Endothelial cell of umbilical vein (primary cell): ENCODE data around the gene ZNF143. TPM values are rescaled to one million over a fixed set of nuclear protein-coding genes. Genes with fewer than 3 reads are reported as not detected.

Source experiments
- BruUV-seq: library from RNA; stranded (reverse); fragments of 400-500 nt; replicated peaks from 2 replicates; lab custom pipeline; 2021; lab: Mats Ljungman, UMichigan
- CTCF ChIA-PET: fragments of 300-600, 350-600 bp; sonication (Branson Sonifier 250); formaldehyde crosslinking; loops from one replicate; lab custom pipeline; 2021; ENCODE audit warnings: antibody characterized with exemption, inconsistent platforms; lab: Charles Lee
- POLR2A ChIA-PET: fragments of 300-600, 350-600 bp; sonication (Branson Sonifier 250); formaldehyde crosslinking; loops from one replicate; lab custom pipeline; 2021; ENCODE audit warnings: antibody characterized with exemption, inconsistent platforms; lab: Charles Lee
- DNase-seq: peaks from one replicate; pipeline ENCODE4 v3.0.0-alpha.2; 2011; ENCODE audit warnings: low read depth, low spot score
- FAIRE-seq: peaks from 2 replicates; lab custom pipeline; 2011; peaks lifted over from hg19 to GRCh38; lab: Jason Lieb, UNC
- H2AFZ ChIP-seq: 2 replicates; pipeline ENCODE4 v1.6.0; 2012; ENCODE audit warnings: low read depth, low read length, control low read depth, inconsistent platforms
- H3K27ac ChIP-seq: 2 replicates; pipeline ENCODE4 v1.5.1; 2011; ENCODE audit warnings: low read depth, mild to moderate bottlenecking, control low read depth, low read length, moderate library complexity; ENCODE audit not compliant: insufficient read depth
- H3K27me3 ChIP-seq, 2 experiments: 2 replicates each; pipeline versions ENCODE4 v1.6.0 to v1.6.1; 2011; ENCODE audit warnings: low read length in 2 of 2, mixed read lengths in 1 of 2; ENCODE audit not compliant: control insufficient read depth in 2 of 2, insufficient read depth in 2 of 2
- H3K36me3 ChIP-seq, 2 experiments: 2 replicates in 1 of 2; 3 replicates in 1 of 2; pipeline ENCODE4 v1.5.1; 2011; ENCODE audit warnings: low read length in 2 of 2, mild to moderate bottlenecking in 1 of 2, moderate library complexity in 1 of 2; ENCODE audit not compliant: control insufficient read depth in 2 of 2, insufficient read depth in 2 of 2; ENCODE audit errors: extremely low read depth in 1 of 2
- H3K4me1 ChIP-seq: 3 replicates; pipeline ENCODE4 v1.5.1; 2011; ENCODE audit warnings: mild to moderate bottlenecking, low read length; ENCODE audit not compliant: control insufficient read depth, insufficient read depth; ENCODE audit errors: extremely low read depth
- H3K4me2 ChIP-seq: 2 replicates; pipeline ENCODE4 v1.6.1; 2011; ENCODE audit warnings: low read length, control low read depth, mixed read lengths; ENCODE audit not compliant: insufficient read depth
- H3K4me3 ChIP-seq, 3 experiments: fragments of 200-600 bp in 1 of 3; sonication (generic), shearing (Covaris generic) in 1 of 3; replicated peaks in 1 of 3; 2 replicates each; pipeline ENCODE4 v1.5.1; 2011 to 2016; ENCODE audit warnings: control low read depth in 3 of 3, low read length in 3 of 3, mild to moderate bottlenecking in 2 of 3, inconsistent platforms in 1 of 3, low read depth in 1 of 3, moderate library complexity in 1 of 3; ENCODE audit not compliant: insufficient read depth in 1 of 3
- H3K79me2 ChIP-seq: 2 replicates; pipeline ENCODE4 v1.6.0; 2012; ENCODE audit warnings: low read length, inconsistent platforms; ENCODE audit not compliant: control insufficient read depth, insufficient read depth
- H3K9ac ChIP-seq: replicated peaks from 2 replicates; pipeline ENCODE3; 2011; ENCODE audit warnings: low read length, control low read depth; ENCODE audit not compliant: insufficient read depth; ENCODE audit errors: extremely low read depth
- H3K9me1 ChIP-seq: replicated peaks from 3 replicates; pipeline ENCODE4 v1.6.0; 2011; ENCODE audit warnings: mild to moderate bottlenecking, low read length; ENCODE audit not compliant: control insufficient read depth, insufficient read depth; ENCODE audit errors: extremely low read depth
- H3K9me3 ChIP-seq: replicated peaks from 2 replicates; pipeline ENCODE4 v1.5.1; 2012; ENCODE audit warnings: low read length, inconsistent platforms; ENCODE audit not compliant: control insufficient read depth, insufficient read depth
- H4K20me1 ChIP-seq: replicated peaks from 2 replicates; pipeline ENCODE3; 2011; ENCODE audit warnings: mild to moderate bottlenecking, low read length; ENCODE audit not compliant: control insufficient read depth, insufficient read depth; ENCODE audit errors: extremely low read depth
- CTCF ChIP-seq, 2 donors: IDR thresholded peaks; 1 replicate in 1 of 2; 2 replicates in 1 of 2; pipeline ENCODE4 v1.5.1; 2011; ENCODE audit warnings: low read length in 2 of 2, mild to moderate bottlenecking in 2 of 2, moderate library complexity in 2 of 2, control low read depth in 1 of 2, inconsistent platforms in 1 of 2, low read depth in 1 of 2; ENCODE audit not compliant: insufficient read depth in 1 of 2; ENCODE audit errors: extremely low read depth in 1 of 2
- EZH2 ChIP-seq: IDR thresholded peaks from 2 replicates; pipeline ENCODE4 v1.6.1; 2012; ENCODE audit warnings: borderline replicate concordance, low read depth, mild to moderate bottlenecking, moderate library complexity, low read length, inconsistent platforms; ENCODE audit not compliant: severe bottlenecking
- FOS ChIP-seq: IDR thresholded peaks from 2 replicates; pipeline ENCODE4 v1.6.1; 2011; ENCODE audit warnings: mild to moderate bottlenecking, low read length, moderate library complexity, borderline replicate concordance; ENCODE audit not compliant: insufficient read depth
- GATA2 ChIP-seq: IDR thresholded peaks from 2 replicates; pipeline ENCODE4 v1.7.0; 2011; ENCODE audit warnings: low read depth, mild to moderate bottlenecking, moderate library complexity, mixed read lengths, low read length; ENCODE audit not compliant: insufficient read length, insufficient read depth
- JUN ChIP-seq: IDR thresholded peaks from 2 replicates; pipeline ENCODE4 v1.6.1; 2011; ENCODE audit warnings: borderline replicate concordance, low read depth; ENCODE audit not compliant: insufficient read length, insufficient read depth
- MYC ChIP-seq: IDR thresholded peaks from one replicate; pipeline ENCODE4 v1.6.1; 2011; ENCODE audit warnings: mild to moderate bottlenecking, low read depth, low read length
- POLR2A ChIP-seq: IDR thresholded peaks from 2 replicates; pipeline ENCODE4 v1.6.1; 2012; ENCODE audit warnings: low read depth, mild to moderate bottlenecking, control low read depth, low read length
- POLR2AphosphoS5 ChIP-seq: IDR thresholded peaks from 2 replicates; pipeline ENCODE4 v1.6.1; 2012; ENCODE audit warnings: low read depth, mild to moderate bottlenecking, control low read depth, low read length, moderate library complexity; ENCODE audit not compliant: insufficient read depth
- dilution Hi-C: fragments of 300-500 bp; cut with MboI; formaldehyde crosslinking; loops from one replicate; pipeline ENCODE4 v1.15.0; 2019; ENCODE audit warnings: low sequenced_read_pairs; ENCODE audit not compliant: extremely low pct_ligation_motif_present
- intact Hi-C: fragments of 100-400 bp; cut with micrococcal nuclease; formaldehyde crosslinking; loops from one replicate; pipeline ENCODE4 v1.10.0; 2022
- polyA plus RNA-seq, 4 experiments: library from polyadenylated mRNA; depleted of rRNA in 3 of 4; stranded (reverse) in 3 of 4; unstranded in 1 of 4; fragments of >200 nt; gene quantifications; 2 replicates each; pipeline versions ENCODE4 v1.2.1 to v1.2.3, GENCODE V29; 2011 to 2012; ENCODE audit warnings: missing spikeins in 1 of 4
- total RNA-seq: library from RNA; stranded (reverse); gene quantifications from 2 replicates; pipeline ENCODE4 v1.2.3, GENCODE V29; 2021
- TF ChIP-seq, protein P1 (sequence below): IDR thresholded peaks from 2 replicates; pipeline ENCODE4 v1.6.1; 2011; ENCODE audit not compliant: insufficient read depth, insufficient read length

Gene ZNF143
- total and polyA plus RNA-seq, 2 donors (not counting 3 experiments of a cell fraction or from before 2014, with no cell fraction given) = 19.0 to 29.8 TPM

GRCh38 chr11:9461760-9462134 lies 935 bp downstream of the ZNF143 start:
- ChIA-PET POLR2A (interaction anchor here (1.0 to 2.1 kb wide), 3 partner anchors 77 to 267 kb away, joined by 3 to 6 read pairs (median 4); no protein-coding TSS in a partner anchor), CTCF (interaction anchor here (0.5 to 1.5 kb wide), 2 partner anchors 20 to 45 kb away, joined by 3 to 8 read pairs; no protein-coding TSS in a partner anchor)
- Histone ChIP-seq H3K9me3 (no peaks in the 10 kb centered on the region), H3K36me3 (no peaks in the 10 kb centered on the region), H3K4me1 (peaks cover 15% of the 10 kb centered on the region), H3K27ac (peak overlapping the region; percentile 89), H3K79me2 (peaks cover 42% of the 10 kb centered on the region), H3K9ac (peak overlapping the region; percentile 88), H2AFZ (no peak overlapping the region), H3K4me2 (peak overlapping the region; percentile 100), H3K9me1 (no peaks in the 10 kb centered on the region), H4K20me1 (no peaks in the 10 kb centered on the region), H3K4me3 (peak overlapping the region; percentile 49 to 93 (median 90)), H3K27me3 (no peaks in the 10 kb centered on the region)
- BruUV-seq = no TSS peak
- intact Hi-C loops (loop anchor here (1.0 to 5.0 kb wide), 8 partner anchors 45 to 547 kb away; partner anchors contain the start of genes DENND5A and IPO7), dilution Hi-C loops (no loop called here)
- FAIRE-seq = peak; percentile 71
- TF ChIP-seq JUN = no peak
- no peak for TF ChIP-seq EZH2
- TF ChIP-seq GATA2 = no peak
- no peak for TF ChIP-seq POLR2AphosphoS5
- no peak for TF ChIP-seq POLR2A
- no peak for TF ChIP-seq CTCF (IDR thresholded peaks at IDR 0.05; ENCODE audit: extremely low read depth in 1 of 2, insufficient read depth in 1 of 2, low read depth in 1 of 2, low read length in 2 of 2)
- no peak for TF ChIP-seq MYC
- no peak for TF ChIP-seq FOS
- TF ChIP-seq, protein P1, sequence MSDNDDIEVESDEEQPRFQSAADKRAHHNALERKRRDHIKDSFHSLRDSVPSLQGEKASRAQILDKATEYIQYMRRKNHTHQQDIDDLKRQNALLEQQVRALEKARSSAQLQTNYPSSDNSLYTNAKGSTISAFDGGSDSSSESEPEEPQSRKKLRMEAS = no peak
- DNase-seq = peak; percentile 49
